Left colon (tissue), 2 donors: ENCODE results near the gene PROP1. TPM values are rescaled to one million over a fixed set of nuclear protein-coding genes. Genes with fewer than 3 reads are reported as not detected.
"Not testable (repeated sequence)": the region's sequence is repeated elsewhere in the genome, so short reads cannot be mapped to it uniquely, and the experiment has no call there.

Experiments used
- ATAC-seq: fragments of 200-7000 bp; cut with Tn5 transposase; one replicate; pipeline ENCODE4 v1.9.1; 2020; ENCODE audit warnings: mild to moderate bottlenecking, moderate library complexity
- DNase-seq, 2 donors: peaks; one replicate each; pipeline ENCODE4 v3.0.0-alpha.2; 2020
- intact Hi-C, 2 donors: fragments of 100-400 bp; cut with DNase I in 1 of 2; cut with micrococcal nuclease in 1 of 2; formaldehyde crosslinking; loops; one replicate each; pipeline versions ENCODE4 v1.11.2 to v1.14.0; 2022; cut with DNase I, micrococcal nuclease
- long read RNA-seq: library from polyadenylated mRNA; unstranded; transcript quantifications from one replicate; pipeline ENCODE4 v2.0.0, GENCODE V29; 2021
- total RNA-seq, 2 donors: library from RNA; stranded (reverse); fragmentation: NEBNext Ultra II Directional; extraction: Animal tissue kit (Norgen Biotek cat#: 25700); gene quantifications; one replicate each; pipeline ENCODE4 v1.2.1, GENCODE V29; 2021
- donor health status: DM: no; HTN: no; CAD: no.
- donor health status: DM: yes; HTN: yes; CAD: no.

Gene PROP1
- not detected for total RNA-seq
- long read RNA-seq = 0 reads

GRCh38 chr5:177995691-177996595, at the start of gene PROP1:
Gene PROP1, minus strand, starts transcription at chr5:177996242. Its CDS starts 309 bp downstream, at chr5:177995933.
- no peak for ATAC-seq
- intact Hi-C loops = no loop called here
- DNase-seq = no peak

GRCh38 chr5:178019379-178020030, 23.5 kb upstream of the PROP1 start:
- peak; percentile 66 for ATAC-seq
- intact Hi-C loops, DNase-seq: not testable (repeated sequence)

- intact Hi-C loops, DNase-seq, ATAC-seq: not testable (repeated sequence)
Measured at GRCh38 chr5:178012758-178013157, 16.7 kb upstream of the PROP1 start.

- ATAC-seq, intact Hi-C loops, DNase-seq: not testable (repeated sequence)
Measured at GRCh38 chr5:178011816-178012554, 15.9 kb upstream of the PROP1 start.

- ATAC-seq (peak; percentile 60), DNase-seq (peak in 1 of 2 donors; percentile 4)
- intact Hi-C loops = not testable (repeated sequence)
Measured at GRCh38 chr5:178007272-178007671, 11.2 kb upstream of the PROP1 start.

- DNase-seq (peak in 1 of 2 donors; percentile 58), ATAC-seq (peak; percentile 94)
- intact Hi-C loops = not testable (repeated sequence)
Measured at GRCh38 chr5:178006536-178007231, 10.6 kb upstream of the PROP1 start.

GRCh38 chr5:178006181-178006535, 10.1 kb upstream of the PROP1 start:
- peak; percentile 17 for ATAC-seq
- DNase-seq, intact Hi-C loops: not testable (repeated sequence)

- ATAC-seq = no peak
- DNase-seq = no peak
- intact Hi-C loops = no loop called here
Measured at GRCh38 chr5:177997846-177998245, 1.8 kb upstream of the PROP1 start.

GRCh38 chr5:177997319-177997670, 1.3 kb upstream of the PROP1 start:
- no peak for ATAC-seq
- no peak for DNase-seq
- intact Hi-C loops = no loop called here

GRCh38 chr5:177996660-177997318, 747 bp upstream of the PROP1 start:
- intact Hi-C loops = no loop called here
- ATAC-seq (no peak), DNase-seq (no peak)

- intact Hi-C loops = no loop called here
- no peak for DNase-seq
- ATAC-seq = no peak
Measured at GRCh38 chr5:177994561-177995190, 1.4 kb downstream of the PROP1 start.

- no peak for DNase-seq
- intact Hi-C loops = no loop called here
- no peak for ATAC-seq
Measured at GRCh38 chr5:177994063-177994462, 2.0 kb downstream of the PROP1 start.

- DNase-seq (no peak), ATAC-seq (no peak)
- intact Hi-C loops = no loop called here
Measured at GRCh38 chr5:177992466-177992865, 3.6 kb downstream of the PROP1 start.

GRCh38 chr5:177988989-177989625, 6.9 kb downstream of the PROP1 start:
- intact Hi-C loops = no loop called here
- DNase-seq (no peak), ATAC-seq (no peak)

GRCh38 chr5:177987326-177987725, 8.7 kb downstream of the PROP1 start:
- ATAC-seq = no peak
- no peak for DNase-seq
- intact Hi-C loops = no loop called here

GRCh38 chr5:177985430-177986040, 10.5 kb downstream of the PROP1 start:
- intact Hi-C loops = no loop called here
- ATAC-seq = no peak
- no peak for DNase-seq

- intact Hi-C loops = no loop called here
- DNase-seq = no peak
- ATAC-seq = no peak
Measured at GRCh38 chr5:177984584-177985206, 11.3 kb downstream of the PROP1 start.
